GM21529 (cell line): ENCODE data around the gene MRPS27.

ENCODE experiments used
- ATAC-seq: cut with Tn5 transposase; IDR thresholded peaks from one replicate; pipeline ENCODE4 v1.9.1; 2021; ENCODE audit not compliant: unreplicated experiment

The MRPS27 gene

GRCh38 chr5:72319976-72320752 lies at the start of gene MRPS27, which contains the start of gene PTCD2:
Gene MRPS27 (minus strand): TSS chr5:72320240. CDS start chr5:72320221, 19 bp downstream.
Gene PTCD2 (plus strand): TSS chr5:72320373. CDS start chr5:72320383, 10 bp downstream.
- peak; percentile 99 for ATAC-seq

- ATAC-seq, result no peak
Measured at GRCh38 chr5:72369711-72370110, 49.7 kb upstream of the MRPS27 start.

GRCh38 chr5:72369301-72369700 lies 49.3 kb upstream of the MRPS27 start:
- ATAC-seq, result no peak

GRCh38 chr5:72368271-72368670 lies 48.2 kb upstream of the MRPS27 start:
- ATAC-seq, result no peak

GRCh38 chr5:72366324-72366976 lies 46.4 kb upstream of the MRPS27 start:
- peak; percentile 85 for ATAC-seq

GRCh38 chr5:72364951-72365350 lies 44.9 kb upstream of the MRPS27 start:
- no peak for ATAC-seq

GRCh38 chr5:72364171-72364570 lies 44.1 kb upstream of the MRPS27 start:
- ATAC-seq, result no peak

- no peak for ATAC-seq
Measured at GRCh38 chr5:72363166-72363802, 43.2 kb upstream of the MRPS27 start.

GRCh38 chr5:72359886-72360285 lies 39.8 kb upstream of the MRPS27 start:
- no peak for ATAC-seq

GRCh38 chr5:72358925-72359324 lies 38.9 kb upstream of the MRPS27 start:
- ATAC-seq, result no peak

- ATAC-seq, result no peak
Measured at GRCh38 chr5:72356361-72356760, 36.3 kb upstream of the MRPS27 start.

GRCh38 chr5:72355706-72356299 lies 35.8 kb upstream of the MRPS27 start:
- no peak for ATAC-seq

GRCh38 chr5:72353046-72353445 lies 33.0 kb upstream of the MRPS27 start:
- ATAC-seq, result no peak

- no peak for ATAC-seq
Measured at GRCh38 chr5:72352616-72353015, 32.6 kb upstream of the MRPS27 start.

- ATAC-seq, result no peak
Measured at GRCh38 chr5:72351376-72351775, 31.3 kb upstream of the MRPS27 start.

- no peak for ATAC-seq
Measured at GRCh38 chr5:72347801-72348308, 27.8 kb upstream of the MRPS27 start.

GRCh38 chr5:72346398-72346797 lies 26.4 kb upstream of the MRPS27 start:
- no peak for ATAC-seq

GRCh38 chr5:72338689-72339209 lies 18.7 kb upstream of the MRPS27 start:
- no peak for ATAC-seq

GRCh38 chr5:72337159-72337558 lies 17.1 kb upstream of the MRPS27 start:
- no peak for ATAC-seq

- no peak for ATAC-seq
Measured at GRCh38 chr5:72330712-72331111, 10.7 kb upstream of the MRPS27 start.

- ATAC-seq, result no peak
Measured at GRCh38 chr5:72328172-72328571, 8.1 kb upstream of the MRPS27 start.
